ENCODE data around the gene KEAP1.
"Not testable (repeated sequence)": the region's sequence is repeated elsewhere in the genome, so short reads cannot be mapped to it uniquely, and the experiment has no call there.

KEAP1 gene

DNA sequence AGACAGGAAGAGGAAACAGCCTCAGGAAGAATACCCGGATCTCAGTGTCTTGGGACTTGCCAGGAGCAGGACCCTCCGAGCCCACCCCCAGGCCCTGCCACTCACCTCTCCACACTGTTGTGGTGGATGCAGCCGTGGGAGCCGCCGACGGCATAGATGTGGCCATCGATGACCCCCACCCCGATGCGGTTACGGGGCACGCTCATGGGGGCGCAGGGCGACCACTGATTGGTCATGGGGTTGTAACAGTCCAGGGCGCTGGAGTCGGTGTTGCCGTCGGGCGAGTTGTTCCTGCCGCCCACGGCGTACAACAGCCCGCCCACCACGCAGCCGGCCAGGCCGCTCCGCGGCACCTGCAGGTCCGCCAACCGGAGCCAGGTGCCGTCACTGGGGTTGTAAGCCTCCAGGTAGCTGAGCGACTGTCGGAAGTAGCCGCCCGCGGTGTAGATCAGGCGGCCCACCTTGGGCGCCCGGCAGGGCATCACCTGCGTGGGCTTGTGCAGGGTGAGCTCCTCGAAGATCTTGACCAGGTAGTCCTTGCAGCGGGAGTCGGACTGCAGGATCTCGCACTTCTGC lies 11.6 kb downstream of the KEAP1 start:
- no peak for DNase-seq

DNA sequence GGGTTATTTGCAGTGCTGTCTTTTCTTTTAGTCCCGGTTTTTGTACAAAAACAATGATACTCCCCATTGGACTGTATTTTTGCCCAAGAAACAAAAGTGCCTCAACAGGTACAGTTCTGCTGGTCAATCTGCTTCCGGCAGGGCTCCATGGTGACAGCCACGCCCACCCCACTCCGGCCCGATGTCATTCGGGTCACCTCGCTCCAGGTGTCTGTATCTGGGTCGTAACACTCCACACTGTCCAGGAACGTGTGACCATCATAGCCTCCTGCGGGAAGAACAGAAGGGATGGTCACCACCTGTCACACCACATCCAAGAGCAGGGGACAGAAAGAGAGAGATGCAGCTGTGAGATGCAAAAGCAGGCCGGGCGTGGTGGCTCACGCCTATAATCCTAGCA lies 16.6 kb downstream of the KEAP1 start:
- no peak for DNase-seq

DNA sequence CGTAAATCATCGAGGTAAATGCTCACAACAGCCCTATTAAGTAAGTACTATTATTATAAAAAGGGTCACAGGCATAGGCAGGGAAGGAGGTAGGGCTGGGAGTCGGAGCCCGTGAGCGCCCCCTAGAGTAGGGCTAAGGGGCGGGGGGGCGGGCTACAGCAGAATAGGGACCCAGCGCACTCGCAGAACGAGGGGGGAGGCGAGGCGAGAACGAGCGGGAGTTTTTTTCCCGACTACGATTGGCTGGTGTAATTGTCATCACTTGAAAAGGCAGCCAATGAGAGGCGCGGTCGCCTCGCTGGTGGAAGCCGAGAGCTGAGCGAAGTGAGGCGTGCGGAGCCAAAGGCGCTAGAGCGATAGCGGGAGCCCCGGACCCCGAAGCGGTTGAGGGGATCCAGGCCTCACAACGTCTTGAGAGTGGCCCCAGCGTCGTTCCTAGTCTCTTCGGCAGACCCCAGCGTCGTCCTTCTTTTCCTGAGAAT lies 24.2 kb downstream of the KEAP1 start:
- DNase-seq: peak; percentile 94

DNA sequence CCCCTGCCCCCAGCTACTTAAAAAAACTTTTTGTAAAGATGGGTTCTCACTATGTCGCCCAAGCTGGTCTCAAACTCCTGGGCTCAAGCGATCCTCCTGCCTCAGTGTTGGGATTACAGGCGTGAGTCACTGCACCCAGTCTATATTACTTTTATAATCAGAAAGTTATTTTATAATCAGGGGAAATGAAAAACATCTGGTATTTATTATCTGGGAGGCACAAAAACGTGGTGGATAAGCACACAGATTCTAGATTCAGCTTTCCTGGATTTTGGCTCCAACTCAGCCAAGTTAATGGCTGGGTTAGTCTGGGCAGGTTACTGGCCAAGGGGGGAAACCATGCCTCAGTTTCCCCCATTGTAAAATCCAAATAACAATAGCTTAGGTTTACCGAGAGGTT lies 24.7 kb downstream of the KEAP1 start:
- no peak for DNase-seq

DNA sequence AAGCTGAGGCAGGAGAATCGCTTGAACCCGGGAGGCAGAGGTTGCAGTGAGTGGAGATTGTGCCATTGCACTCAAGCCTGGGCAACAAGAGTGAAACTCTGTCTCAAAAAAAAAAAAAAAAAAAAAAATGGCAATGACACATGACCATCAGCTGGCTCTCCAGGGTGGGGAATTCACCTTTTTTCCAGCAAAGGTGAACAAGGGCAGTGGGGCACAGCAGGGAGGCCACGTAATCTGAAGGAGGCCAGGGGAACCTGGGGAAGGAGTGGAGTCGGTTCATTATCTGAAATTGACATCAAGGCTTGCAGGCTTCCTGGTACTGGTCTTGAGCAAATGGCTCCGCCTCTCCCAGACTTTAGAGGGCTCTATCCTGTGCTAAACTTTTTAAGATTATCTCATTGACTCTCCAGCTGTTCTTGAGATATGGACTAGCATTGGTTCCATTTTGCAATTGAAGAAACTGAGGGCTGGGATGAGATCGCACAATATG lies 28.1 kb downstream of the KEAP1 start:
- DNase-seq: no peak

DNA sequence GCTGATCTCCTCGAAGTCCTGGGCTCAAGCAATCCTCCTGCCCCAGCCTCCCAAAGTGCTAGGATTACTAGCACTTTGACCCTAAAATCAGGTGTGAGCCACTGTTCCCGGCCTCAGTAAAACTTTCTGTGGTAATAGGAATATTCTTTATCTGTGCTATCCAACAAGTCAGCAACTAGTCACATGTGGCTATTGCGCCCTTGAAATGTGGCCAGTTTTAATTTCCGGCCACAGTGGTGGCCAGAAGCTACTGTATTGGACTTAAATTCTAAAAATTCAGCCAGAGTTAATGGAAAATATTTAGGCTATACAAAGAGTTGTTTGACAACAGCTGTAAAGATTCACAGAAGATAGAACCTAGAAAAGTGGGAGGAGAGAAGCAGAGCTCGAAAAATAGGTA lies 30.0 kb downstream of the KEAP1 start:
- no peak for DNase-seq

DNA sequence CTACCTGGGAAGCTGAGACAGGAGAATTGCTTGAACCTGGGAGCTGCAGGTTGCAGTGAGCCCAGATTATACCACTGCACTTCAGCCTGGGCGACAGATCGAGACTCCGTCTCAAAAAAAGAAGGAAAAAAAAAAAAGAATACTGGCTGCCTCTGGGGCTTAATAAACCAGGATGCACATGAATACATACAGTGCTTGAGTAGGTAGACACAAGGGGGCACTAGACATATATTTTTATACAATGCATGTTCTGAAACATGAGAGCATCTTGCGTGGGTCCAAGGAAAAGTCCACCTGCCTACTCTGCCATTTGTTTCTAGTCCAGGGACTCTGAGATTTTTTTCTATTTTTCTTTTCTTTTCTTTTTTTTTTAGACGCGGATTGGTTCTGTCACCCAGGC lies 31.2 kb downstream of the KEAP1 start:
- DNase-seq: peak; percentile 50

DNA sequence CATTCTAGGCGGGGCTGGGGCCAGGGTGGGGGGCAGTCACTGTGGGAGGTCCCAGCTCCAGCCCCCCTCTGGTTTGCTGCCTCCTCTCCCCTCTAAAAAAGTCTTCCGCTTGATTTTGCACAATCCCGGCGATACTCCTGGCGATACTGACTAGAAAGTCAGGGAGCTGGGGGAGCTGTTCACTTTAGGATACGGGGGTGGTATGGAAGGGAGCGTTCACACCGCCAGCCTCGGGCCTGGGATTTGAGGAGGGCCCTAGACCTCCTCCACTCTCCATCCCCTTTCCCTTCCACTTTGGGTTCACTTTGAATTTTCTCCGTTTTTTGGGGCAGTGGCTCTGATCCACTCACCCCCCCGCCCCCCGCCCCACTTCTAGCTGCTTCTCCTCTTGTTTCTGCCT lies 35.0 kb downstream of the KEAP1 start:
- no peak for DNase-seq

DNA sequence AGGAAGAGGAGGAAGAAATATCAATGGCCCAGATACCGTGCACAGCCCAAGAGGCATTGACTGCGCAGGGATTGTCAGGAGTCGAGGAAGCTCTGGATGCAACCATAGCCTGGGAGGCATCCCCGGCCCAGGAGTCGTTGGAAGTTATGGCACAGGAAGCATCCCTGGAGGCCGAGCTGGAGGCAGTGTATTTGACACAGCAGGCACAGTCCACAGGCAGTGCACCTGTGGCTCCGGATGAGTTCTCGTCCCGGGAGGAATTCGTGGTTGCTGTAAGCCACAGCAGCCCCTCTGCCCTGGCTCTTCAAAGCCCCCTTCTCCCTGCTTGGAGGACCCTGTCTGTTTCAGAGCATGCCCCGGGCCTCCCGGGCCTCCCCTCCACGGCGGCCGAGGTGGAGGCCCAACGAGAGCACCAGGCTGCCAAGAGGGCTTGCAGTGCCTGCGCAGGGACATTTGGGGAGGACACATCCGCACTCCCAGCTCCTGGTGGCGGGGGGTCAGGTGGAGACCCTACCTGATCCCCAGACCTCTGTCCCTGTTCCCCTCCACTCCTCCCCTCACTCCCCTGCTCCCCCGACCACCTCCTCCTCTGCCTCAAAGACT lies 36.0 kb downstream of the KEAP1 start:
- no peak for DNase-seq

DNA sequence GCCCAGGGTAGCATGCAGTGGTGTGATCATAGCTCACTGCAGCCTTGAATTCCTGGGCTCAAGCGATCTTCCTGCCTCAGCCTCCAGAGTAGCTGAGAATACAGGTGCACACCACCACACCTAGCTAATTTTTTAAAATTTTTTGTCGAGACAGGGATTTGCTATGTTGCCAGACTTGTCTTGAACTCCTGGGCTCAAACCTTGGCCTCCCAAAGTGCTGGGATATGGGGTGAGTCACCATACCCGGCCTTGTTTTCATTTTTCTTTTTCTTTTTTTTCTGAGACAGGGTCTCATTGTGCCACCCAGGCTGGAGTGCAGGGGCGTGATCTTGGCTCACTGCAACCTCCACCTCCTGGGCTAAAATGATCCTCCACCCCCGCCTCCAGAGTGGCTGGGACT lies 38.7 kb downstream of the KEAP1 start:
- DNase-seq: no peak

DNA sequence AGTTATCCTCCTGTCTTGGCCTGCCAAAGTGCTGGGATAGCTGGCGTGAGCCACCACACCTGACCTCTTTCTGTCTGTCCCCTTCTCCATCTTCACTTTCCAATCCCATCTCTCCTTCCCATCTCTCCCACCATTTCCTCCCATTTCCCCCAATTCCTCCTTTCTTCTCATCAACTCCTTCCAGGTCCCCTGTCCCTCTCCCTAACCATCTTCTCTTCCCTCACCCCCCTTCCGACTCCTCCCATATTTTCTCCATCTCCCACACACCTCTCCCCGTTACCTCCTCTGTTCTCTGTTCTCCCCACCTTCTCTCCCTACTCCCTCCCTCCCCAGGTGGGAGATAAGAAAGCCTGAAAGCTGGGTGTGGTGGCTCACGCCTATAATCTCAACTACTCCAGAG lies 40.6 kb downstream of the KEAP1 start:
- no peak for DNase-seq

DNA sequence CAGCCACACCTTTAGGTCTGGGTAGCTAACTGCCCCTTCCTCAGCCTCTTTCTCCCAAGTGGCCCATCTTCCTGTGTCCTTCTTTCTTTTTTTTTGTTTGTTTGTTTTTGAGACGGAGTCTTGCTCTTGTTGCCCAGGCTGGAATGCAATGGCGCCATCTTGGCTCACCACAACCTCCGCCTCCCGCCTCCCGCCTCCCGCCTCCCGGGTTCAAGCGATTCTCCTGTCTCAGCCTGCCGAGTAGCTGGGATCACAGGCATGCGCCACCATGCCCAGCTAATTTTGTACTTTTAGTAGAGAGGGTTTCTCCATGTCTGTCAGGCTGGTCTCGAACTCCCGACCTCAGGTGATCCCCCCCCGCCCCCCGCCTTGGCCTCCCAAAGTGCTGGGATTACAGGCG lies 41.1 kb downstream of the KEAP1 start:
- DNase-seq: not testable (repeated sequence)

DNA sequence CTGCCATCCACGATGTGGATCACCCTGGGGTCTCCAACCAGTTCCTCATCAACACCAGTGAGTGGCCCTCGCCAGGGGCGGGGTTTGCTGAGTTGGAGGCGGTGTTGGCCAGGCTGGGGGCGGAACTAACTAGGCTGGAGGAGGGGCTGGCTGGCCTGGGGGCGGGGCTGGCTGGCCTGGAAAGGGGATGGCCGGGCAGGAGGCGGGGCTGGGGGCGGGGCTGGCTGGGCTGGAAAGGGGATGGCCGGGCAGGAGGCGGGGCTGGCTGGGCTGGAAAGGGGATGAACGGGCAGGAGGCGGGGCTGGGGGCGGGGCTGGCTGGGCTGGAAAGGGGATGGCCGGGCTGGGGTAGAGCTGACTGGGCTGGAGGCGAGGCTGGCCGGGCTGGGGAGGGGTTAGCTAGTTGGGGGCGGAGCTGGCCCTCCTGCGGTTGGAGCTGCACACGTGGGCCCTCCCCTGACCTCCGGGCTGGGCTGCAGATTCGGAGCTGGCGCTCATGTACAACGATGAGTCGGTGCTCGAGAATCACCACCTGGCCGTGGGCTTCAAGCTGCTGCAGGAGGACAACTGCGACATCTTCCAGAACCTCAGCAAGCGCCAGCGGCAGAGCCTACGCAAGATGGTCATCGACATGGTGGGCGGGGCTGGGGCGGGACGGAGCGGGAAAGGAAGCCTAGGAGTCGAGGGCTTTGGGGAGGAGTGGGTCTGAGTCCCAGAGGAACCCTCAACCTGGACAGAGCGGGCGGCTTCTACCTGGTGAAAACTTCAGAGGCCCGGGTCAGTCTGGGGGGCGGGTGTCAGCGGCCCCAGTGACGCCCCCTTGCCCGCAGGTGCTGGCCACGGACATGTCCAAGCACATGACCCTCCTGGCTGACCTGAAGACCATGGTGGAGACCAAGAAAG lies 41.9 kb downstream of the KEAP1 start:
- DNase-seq: peak; percentile 91

DNA sequence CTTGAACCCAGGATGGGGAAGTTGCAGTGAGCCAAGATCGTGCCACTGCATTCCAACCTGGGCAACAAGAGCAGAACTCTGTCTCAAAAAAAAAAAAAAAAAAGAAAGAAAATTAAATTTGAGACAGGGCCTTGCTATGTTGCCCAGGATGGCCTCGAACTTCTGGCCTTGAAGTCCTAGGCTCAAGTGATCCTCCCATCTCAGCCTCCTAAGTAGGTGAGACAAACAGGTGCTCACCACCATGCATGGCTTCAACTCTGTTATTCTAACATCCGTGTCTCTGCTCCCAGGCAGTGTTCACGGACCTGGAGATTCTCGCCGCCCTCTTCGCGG lies 42.5 kb downstream of the KEAP1 start:
- no peak for DNase-seq

DNA sequence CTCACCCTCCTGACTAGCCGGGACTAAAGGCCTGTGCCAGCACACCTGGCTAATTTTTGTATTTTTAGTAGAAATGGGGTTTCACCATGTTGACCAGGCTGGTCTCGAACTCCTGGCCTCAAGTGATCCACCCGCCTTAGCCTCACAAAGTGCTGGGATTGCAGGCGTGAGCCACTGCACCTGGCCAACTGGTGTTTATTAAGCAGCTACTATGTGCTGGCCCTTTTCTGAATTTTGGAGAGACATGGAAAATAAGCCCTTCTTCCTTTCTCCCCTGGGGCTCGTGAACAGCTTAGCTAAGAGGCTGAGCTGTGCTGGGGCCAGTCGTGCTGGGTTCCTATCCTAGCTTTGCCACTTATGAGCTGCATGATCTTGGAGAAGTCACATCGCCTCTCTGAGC lies 44.4 kb downstream of the KEAP1 start:
- not testable (repeated sequence) for DNase-seq

DNA sequence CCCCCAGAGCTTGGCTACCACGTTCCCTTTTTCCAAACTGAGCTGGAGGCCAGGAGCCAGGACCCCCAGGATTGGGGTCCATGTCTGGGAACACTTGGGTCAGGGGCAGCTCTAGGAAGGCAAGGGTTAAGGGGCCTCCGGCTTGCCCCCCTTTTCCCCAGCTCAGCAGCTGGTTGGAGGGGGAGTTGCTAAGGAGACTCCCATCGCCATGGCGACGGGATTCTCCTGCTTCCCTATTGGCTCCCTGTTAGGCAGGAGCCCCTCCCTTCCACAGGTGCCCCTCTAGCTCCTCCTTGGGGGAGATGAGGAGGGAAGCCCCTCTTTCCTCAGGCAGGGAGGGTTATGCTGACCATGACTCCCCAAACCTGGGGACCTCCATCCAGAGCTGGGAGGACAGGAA lies 48.9 kb downstream of the KEAP1 start:
- no peak for DNase-seq

DNA sequence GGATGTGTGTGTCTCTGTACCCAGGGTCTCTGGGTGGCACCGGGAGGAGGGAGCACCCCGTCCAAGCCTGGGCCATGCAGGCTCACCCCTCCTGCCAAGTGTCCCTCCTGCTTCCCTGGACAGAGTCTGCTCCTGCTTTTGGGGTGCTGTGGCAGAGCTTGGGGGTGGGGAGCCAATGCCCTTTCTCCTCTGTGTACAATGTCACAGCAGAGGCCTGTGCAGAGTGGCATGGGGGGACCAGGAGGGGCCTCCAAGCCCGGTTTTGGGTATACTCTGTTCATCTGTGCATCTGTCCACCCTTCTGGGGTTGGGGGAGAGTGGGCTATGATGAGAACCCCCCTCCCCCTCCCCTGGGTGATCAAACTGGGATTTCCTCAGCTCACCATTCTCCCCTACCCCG lies 49.3 kb downstream of the KEAP1 start:
- DNase-seq: no peak

DNA sequence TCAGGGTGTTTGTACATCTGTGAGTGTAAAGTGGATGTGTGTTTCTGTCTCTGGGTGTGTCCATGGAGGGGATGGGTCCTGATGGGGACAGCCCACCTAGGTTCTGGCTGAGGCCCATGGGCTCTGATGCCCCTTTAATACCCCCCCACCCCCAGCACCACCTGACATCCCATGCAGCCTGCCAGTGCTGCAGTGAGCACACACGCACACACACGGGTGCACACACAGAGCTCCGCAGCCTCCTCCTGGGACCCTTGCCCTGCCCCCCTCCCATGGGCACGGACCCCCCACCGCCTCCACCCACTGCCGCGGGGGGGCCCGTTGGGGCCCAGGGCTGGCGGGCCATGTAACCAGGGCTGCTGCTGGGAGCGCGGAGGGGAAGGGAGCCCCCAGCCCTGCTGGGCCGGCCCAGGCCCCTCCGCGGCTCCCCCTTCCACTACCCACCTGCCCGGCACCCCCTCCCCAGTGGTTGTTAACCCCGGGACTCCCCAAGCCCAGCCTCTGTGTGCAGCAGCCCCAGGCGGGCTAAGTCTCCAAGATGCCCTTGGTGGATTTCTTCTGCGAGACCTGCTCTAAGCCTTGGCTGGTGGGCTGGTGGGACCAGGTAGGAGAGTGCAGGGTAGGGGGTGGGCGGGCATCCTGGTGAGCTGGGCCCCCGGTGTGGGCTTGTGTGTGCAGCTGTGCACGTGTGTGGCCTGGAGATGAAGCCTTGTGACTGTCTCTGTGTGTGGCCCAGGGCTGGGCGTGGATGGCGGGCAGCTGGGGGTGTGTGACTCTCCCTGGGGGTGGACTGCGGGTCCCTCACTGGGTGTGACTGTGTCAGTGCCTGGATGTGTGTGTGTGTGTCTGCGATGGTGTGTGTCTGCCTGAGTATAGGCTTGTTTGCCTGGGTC lies 50.2 kb downstream of the KEAP1 start:
- no peak for DNase-seq

DNA sequence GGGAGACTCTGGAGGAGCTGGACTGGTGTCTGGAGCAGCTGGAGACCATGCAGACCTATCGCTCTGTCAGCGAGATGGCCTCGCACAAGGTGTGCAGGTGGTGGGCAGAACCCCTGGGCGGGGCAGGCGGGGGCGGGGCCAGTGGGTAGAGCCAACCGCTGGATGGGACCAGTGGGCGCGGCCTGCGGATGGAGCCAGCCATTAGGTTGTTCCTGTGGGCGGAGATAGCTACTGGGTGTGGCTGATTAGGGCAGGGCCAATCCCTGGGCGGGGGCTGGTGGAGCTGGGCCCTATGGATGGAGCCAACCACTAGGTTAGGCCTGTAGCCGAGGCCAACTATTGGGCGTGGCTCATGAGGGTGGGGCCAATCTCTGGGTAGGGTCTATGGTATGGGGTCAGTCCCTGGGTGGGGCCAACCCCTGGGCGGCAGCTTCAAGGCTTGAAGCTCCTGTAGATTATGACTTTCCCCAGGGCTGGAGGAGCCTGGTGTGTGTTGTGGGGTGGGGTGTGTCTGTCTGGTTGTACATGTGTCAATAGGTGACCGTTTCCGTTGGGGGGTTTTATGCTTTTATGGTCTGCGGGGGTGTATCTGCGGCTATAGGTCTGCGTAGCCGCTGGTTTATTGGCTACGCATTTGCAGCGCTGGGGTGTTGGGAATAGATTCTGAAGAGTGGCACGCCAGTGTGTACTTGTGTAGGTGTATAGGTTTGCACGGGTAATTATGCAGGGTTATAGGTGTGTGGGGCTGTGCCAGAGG lies 52.1 kb downstream of the KEAP1 start:
- DNase-seq: no peak

DNA sequence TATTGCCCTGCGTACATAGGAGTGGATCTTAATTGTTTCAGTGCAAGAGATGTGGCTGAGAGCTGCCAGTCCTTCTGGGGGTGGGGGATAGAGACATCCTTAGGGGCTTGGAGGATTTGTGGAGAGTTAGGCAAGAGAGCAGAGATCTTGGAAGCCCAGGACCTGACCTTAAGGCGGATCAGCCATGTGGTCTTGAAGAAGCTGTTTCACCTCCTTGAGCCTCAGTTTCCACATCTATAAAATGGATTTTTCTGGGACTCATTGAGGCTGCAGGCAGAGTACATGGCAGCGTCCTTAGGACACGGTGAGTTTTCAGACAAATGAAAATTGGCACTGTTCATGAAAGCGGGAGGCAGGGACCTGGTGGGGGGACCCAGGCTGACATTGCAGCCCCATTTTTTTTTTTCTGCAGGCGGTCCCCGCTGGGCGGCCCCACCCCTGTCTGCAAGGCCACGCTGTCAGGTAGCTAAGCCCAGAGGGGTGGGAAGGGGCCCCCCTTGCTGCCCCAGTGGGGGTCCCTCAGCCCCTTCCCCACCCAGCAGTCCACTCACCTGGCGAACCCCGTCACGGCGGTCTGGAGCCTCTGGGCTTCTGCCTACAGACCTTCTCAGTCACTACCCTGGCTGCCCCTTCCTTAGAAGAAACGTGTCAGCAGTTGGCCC lies 52.8 kb downstream of the KEAP1 start:
- DNase-seq: no peak

DNA sequence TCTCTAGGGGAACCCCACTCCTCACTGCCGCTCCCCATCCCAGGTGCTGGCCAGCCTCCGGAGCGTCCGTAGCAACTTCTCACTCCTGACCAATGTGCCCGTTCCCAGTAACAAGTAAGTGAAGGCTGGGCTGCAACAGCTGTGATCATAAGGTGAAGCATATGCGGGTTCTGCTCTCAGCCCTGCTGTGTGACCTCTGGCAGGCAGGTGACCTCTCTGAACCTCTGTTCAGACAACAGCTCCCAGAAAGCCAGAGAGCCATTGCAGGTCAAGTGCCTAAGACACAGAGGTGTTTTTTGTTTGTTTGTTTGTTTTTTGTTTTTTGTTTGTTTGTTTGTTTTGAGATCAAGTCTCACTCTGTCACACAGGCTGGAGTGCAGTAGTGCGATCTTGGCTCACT lies 54.1 kb downstream of the KEAP1 start:
- no peak for DNase-seq

DNA sequence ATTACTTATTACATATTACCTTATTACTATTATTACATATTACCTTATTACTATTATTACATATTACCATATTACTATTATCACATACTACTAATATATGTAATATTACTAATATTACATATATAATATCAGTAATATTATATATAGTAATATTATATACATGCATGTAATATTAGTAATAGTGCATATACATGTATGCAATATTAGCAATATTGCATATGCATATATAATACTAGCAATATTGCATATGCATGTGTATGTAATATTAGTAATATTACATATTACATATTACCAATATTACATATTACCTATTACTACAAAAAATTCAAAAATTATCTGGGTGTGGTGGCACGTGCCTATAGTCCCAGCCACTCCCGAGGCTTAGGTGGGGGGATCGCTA lies 60.5 kb downstream of the KEAP1 start:
- no peak for DNase-seq

Data from CD4-positive, alpha-beta T cell treated with Interleukin-12 subunit alpha and Interleukin-12 subunit beta, for 1 hour (primary cell).